KMS-11 (cell line): ENCODE results near the gene SMARCC1.

Source experiments
- H2AFZ ChIP-seq: fragments of 200-600 bp; sonication (generic); 2 replicates; pipeline ENCODE4 v1.6.1; 2016; ENCODE audit warnings: antibody characterized with exemption, mixed run types, low read depth
- H3K27ac ChIP-seq: fragments of 200-600 bp; sonication (generic); 2 replicates; pipeline ENCODE4 v1.6.1; 2016; ENCODE audit warnings: mild to moderate bottlenecking, mixed run types
- H3K27me3 ChIP-seq: fragments of 200-600 bp; sonication (generic); 2 replicates; pipeline ENCODE4 v1.6.1; 2017; ENCODE audit warnings: mild to moderate bottlenecking, low read depth, mixed run types, moderate library complexity; ENCODE audit not compliant: insufficient read depth
- H3K36me3 ChIP-seq: fragments of 200-600 bp; sonication (generic); 2 replicates; pipeline ENCODE4 v1.6.1; 2017; ENCODE audit warnings: mild to moderate bottlenecking, mixed run types; ENCODE audit not compliant: insufficient read depth
- H3K4me1 ChIP-seq: fragments of 200-600 bp; sonication (generic); 2 replicates; pipeline ENCODE4 v1.6.1; 2016; ENCODE audit warnings: mild to moderate bottlenecking, low read depth, mixed run types; ENCODE audit not compliant: poor library complexity, severe bottlenecking
- H3K4me2 ChIP-seq: fragments of 200-600 bp; sonication (generic); 2 replicates; pipeline ENCODE4 v1.7.0; 2016; ENCODE audit warnings: mild to moderate bottlenecking, mixed run types
- H3K4me3 ChIP-seq: fragments of 200-600 bp; sonication (generic); IDR thresholded peaks from 2 replicates; pipeline ENCODE4 v1.6.1; 2017; ENCODE audit warnings: low read depth, low read length, mixed read lengths; ENCODE audit not compliant: insufficient read depth
- H3K79me2 ChIP-seq: fragments of 200-600 bp; sonication (generic); 2 replicates; pipeline ENCODE4 v1.6.1; 2016; ENCODE audit warnings: low read depth, mixed run types; ENCODE audit not compliant: insufficient read depth
- H3K9ac ChIP-seq: fragments of 200-600 bp; sonication (generic); 2 replicates; pipeline ENCODE4 v1.6.1; 2016; ENCODE audit warnings: mild to moderate bottlenecking, mixed run types
- H4K20me1 ChIP-seq: fragments of 200-600 bp; sonication (generic); 2 replicates; pipeline ENCODE4 v1.6.1; 2016; ENCODE audit warnings: mild to moderate bottlenecking, mixed run types; ENCODE audit not compliant: insufficient read depth
- TF ChIP-seq, protein P1 (sequence below): fragments of 200-600 bp; sonication (generic); conservative IDR thresholded peaks from 2 replicates; pipeline ENCODE4 v1.6.1; 2017; ENCODE audit warnings: low read depth, mild to moderate bottlenecking, antibody characterized with exemption, low read length, moderate library complexity, mixed read lengths

The SMARCC1 gene

DNA sequence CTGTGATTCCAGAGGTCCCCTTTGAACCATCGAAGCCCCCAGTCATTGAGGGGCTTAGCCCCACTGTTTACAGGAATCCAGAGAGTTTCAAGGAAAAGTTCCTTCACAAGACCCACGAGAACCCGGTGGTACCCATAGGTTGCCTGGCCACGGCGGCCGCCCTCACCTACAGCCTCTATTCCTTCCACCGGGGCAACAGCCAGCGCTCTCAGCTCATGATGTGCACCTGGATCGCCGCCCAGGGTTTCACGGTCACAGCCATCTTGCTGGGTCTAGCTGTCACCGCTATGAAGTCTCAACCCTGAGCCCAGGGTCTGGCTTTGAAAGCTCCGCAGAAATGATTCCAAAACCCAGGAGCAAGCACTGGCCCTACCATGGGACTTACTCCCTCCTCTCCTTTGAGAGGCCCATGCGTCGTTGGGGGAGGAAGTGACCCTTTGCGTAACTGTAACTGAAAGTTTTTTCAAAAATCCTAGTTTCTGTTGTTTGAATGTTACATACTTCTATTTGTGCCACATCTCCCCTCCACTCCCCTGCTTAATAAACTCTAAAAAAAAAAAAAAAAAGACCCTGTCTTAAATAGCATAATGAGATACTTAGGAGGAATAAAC is 118.0 kb downstream of the SMARCC1 start:
- H4K20me1 ChIP-seq, result no peaks in the 10 kb centered on the region
- no peak overlapping the region for H3K4me2 ChIP-seq
- no peak overlapping the region for H2AFZ ChIP-seq
- H3K27ac ChIP-seq, result no peak overlapping the region
- no peak overlapping the region for H3K9ac ChIP-seq
- H3K4me3 ChIP-seq, result no peak overlapping the region
- no peaks in the 10 kb centered on the region for H3K79me2 ChIP-seq
- H3K4me1 ChIP-seq, result no peaks in the 10 kb centered on the region
- no peaks in the 10 kb centered on the region for H3K27me3 ChIP-seq
- TF ChIP-seq, protein P1, sequence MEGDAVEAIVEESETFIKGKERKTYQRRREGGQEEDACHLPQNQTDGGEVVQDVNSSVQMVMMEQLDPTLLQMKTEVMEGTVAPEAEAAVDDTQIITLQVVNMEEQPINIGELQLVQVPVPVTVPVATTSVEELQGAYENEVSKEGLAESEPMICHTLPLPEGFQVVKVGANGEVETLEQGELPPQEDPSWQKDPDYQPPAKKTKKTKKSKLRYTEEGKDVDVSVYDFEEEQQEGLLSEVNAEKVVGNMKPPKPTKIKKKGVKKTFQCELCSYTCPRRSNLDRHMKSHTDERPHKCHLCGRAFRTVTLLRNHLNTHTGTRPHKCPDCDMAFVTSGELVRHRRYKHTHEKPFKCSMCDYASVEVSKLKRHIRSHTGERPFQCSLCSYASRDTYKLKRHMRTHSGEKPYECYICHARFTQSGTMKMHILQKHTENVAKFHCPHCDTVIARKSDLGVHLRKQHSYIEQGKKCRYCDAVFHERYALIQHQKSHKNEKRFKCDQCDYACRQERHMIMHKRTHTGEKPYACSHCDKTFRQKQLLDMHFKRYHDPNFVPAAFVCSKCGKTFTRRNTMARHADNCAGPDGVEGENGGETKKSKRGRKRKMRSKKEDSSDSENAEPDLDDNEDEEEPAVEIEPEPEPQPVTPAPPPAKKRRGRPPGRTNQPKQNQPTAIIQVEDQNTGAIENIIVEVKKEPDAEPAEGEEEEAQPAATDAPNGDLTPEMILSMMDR, result no peak
- H3K36me3 ChIP-seq, result no peaks in the 10 kb centered on the region

DNA sequence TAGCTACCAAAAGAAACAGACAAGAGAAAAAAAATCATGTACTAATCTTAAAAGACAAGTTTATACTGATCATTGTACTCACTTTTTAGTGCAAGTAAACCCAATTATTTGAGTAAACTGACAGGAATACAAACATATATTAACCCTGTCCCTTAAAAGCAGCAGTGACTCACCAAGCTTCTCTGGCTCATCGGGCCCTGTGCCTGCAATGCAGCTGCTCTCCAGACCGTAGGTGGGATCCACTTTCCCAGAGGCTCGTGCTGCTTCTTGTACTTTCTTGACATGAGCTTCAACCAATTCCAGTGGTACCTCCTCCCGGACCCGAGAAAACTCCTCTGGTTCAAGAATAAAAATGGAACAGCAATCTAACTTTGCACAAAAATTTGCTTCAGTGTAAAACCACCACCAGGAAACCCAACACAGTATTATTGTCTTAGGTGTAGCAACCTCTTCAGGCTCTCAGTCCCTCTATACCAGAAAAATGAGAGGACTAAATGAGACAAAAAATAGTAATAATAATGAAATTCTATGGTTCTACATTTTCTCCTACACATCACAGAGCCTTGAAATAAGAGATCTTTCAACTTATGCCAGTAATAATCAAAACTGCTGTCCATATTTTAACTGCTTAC is 120.5 kb downstream of the SMARCC1 start:
- Histone ChIP-seq H3K4me3 (no peak overlapping the region), H3K79me2 (no peaks in the 10 kb centered on the region), H3K4me1 (no peaks in the 10 kb centered on the region), H3K36me3 (no peaks in the 10 kb centered on the region), H4K20me1 (no peaks in the 10 kb centered on the region), H3K4me2 (no peak overlapping the region), H3K27me3 (no peaks in the 10 kb centered on the region), H3K9ac (no peak overlapping the region), H3K27ac (no peak overlapping the region), H2AFZ (no peak overlapping the region)
- TF ChIP-seq, protein P1, result no peak

DNA sequence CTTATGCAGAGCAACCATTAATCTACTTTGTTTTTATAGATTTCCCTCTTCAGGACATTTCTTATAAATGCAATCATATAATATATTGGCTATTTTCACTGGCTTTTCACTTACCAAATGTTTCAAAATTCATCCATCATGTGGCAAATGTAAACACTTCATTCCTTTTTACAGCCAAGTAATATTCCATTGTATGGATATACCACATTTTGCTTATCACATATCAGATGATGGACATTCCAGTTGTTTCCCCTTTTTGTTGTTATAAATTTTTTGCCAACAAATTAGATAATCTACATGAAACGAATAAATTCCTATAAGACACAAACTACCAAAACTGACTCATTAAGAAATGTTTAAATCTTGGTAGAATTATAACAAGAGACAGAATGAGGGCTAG is 123.2 kb downstream of the SMARCC1 start:
- Histone ChIP-seq H3K79me2 (no peaks in the 10 kb centered on the region), H4K20me1 (no peaks in the 10 kb centered on the region), H3K4me1 (no peaks in the 10 kb centered on the region), H3K4me2 (no peak overlapping the region), H3K27ac (no peak overlapping the region), H2AFZ (no peak overlapping the region), H3K9ac (no peak overlapping the region), H3K4me3 (no peak overlapping the region), H3K36me3 (no peaks in the 10 kb centered on the region), H3K27me3 (no peaks in the 10 kb centered on the region)
- TF ChIP-seq, protein P1, result no peak

DNA sequence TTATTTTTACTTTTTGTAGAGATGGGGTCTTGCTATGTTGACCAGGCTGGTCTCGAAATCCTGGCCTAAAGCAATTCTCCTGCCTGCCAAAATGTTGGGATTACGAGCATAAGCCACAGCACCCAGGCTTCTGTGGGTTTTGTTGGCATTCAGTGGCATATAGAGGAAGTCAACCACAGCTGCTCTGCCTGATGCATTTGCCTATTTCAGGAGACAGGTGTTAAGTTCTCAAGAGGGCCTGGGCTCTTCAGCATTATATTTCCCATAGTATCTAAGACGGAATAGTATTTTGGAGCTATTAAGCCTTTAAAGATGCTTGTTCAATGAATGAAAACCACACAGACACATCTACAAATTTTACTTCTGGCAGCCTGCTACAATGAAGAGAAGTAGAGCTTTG is 129.6 kb downstream of the SMARCC1 start:
- Histone ChIP-seq H3K4me1 (no peaks in the 10 kb centered on the region), H3K36me3 (no peaks in the 10 kb centered on the region), H3K9ac (no peak overlapping the region), H3K79me2 (no peaks in the 10 kb centered on the region), H3K27me3 (no peaks in the 10 kb centered on the region), H3K4me3 (no peak overlapping the region), H2AFZ (no peak overlapping the region), H4K20me1 (no peaks in the 10 kb centered on the region), H3K4me2 (no peak overlapping the region), H3K27ac (no peak overlapping the region)
- TF ChIP-seq, protein P1, result no peak
